Breast epithelium (tissue), 4 donors: Measurements from ENCODE around the gene STX16. TPM values are rescaled to one million over a fixed set of nuclear protein-coding genes. Genes with fewer than 3 reads are reported as not detected.

ENCODE experiments used
- DNase-seq, 2 donors: peaks; one replicate each; pipeline ENCODE4 v3.0.0-alpha.2; 2019; ENCODE audit warnings: low spot score in 2 of 2
- H3K27ac ChIP-seq, 2 donors: fragments of 200-600 bp; sonication (generic) in 1 of 2; one replicate each; pipeline ENCODE4 v1.5.1; 2016 to 2019; ENCODE audit warnings: mild to moderate bottlenecking in 1 of 2
- H3K27me3 ChIP-seq, 2 donors: fragments of 200-600 bp; sonication (generic) in 1 of 2; one replicate each; pipeline versions ENCODE4 v1.5.1 to v1.6.0; 2017 to 2019; ENCODE audit warnings: control low read depth in 1 of 2, mild to moderate bottlenecking in 1 of 2
- H3K36me3 ChIP-seq: fragments of 200-600 bp; one replicate; pipeline ENCODE4 v1.5.1; 2019
- H3K4me1 ChIP-seq, 2 donors: fragments of 200-600 bp; sonication (generic); one replicate each; pipeline ENCODE4 v1.5.1; 2016 to 2019; ENCODE audit warnings: control low read depth in 1 of 2
- H3K4me3 ChIP-seq, 3 donors: fragments of 200-600 bp; sonication (generic); 1 replicate in 2 of 3; 2 replicates in 1 of 3; pipeline ENCODE4 v1.5.1; 2016 to 2019; ENCODE audit warnings: mild to moderate bottlenecking in 3 of 3, moderate library complexity in 2 of 3
- H3K9me3 ChIP-seq, 2 donors: fragments of 200-600 bp; sonication (generic) in 1 of 2; one replicate each; pipeline ENCODE4 v1.5.1; 2016 to 2019; ENCODE audit warnings: control low read depth in 1 of 2
- CTCF ChIP-seq, 3 donors: fragments of 450-650 bp; IDR thresholded peaks; one replicate each; pipeline ENCODE4 v1.5.1; 2016 to 2017; ENCODE audit warnings: antibody characterized with exemption in 3 of 3, mild to moderate bottlenecking in 3 of 3, moderate library complexity in 3 of 3
- POLR2A ChIP-seq: fragments of 450-650 bp; IDR thresholded peaks from one replicate; pipeline ENCODE4 v1.6.1; 2016; ENCODE audit warnings: antibody characterized with exemption, mild to moderate bottlenecking, moderate library complexity
- POLR2AphosphoS5 ChIP-seq, 3 donors: sonication (generic); formaldehyde crosslinking; IDR thresholded peaks; one replicate each; pipeline ENCODE4 v1.6.1; 2017; ENCODE audit warnings: antibody characterized with exemption in 3 of 3
- intact Hi-C: fragments of 100-400 bp; cut with DNase I; formaldehyde crosslinking; loops from one replicate; pipeline ENCODE4 v1.15.1; 2023; ENCODE audit warnings: low total_unique reads
- total RNA-seq, 3 donors: library from RNA; depleted of rRNA; stranded (reverse); fragments of >200 nt; gene quantifications; one replicate each; pipeline ENCODE4 v1.1.0, GENCODE V29; 2016

Gene STX16
- total RNA-seq, 3 donors from 2014 or later: 54.4 to 76.5 (median 74.4) TPM

GRCh38 chr20:58618351-58619076 lies 32.6 kb upstream of the STX16 start:
- intact Hi-C loops: no loop called here
- no peak for DNase-seq
- TF ChIP-seq CTCF (IDR thresholded peaks at IDR 0.05): no peak
- TF ChIP-seq POLR2AphosphoS5 (IDR thresholded peaks at IDR 0.05): no peak
- TF ChIP-seq POLR2A: no peak
- H3K4me3 ChIP-seq: no peak overlapping the region
- H3K36me3 ChIP-seq: no peaks in the 10 kb centered on the region
- no peaks in the 10 kb centered on the region for H3K4me1 ChIP-seq
- no peaks in the 10 kb centered on the region for H3K9me3 ChIP-seq
- H3K27ac ChIP-seq: no peak overlapping the region
- no peaks in the 10 kb centered on the region for H3K27me3 ChIP-seq

- intact Hi-C loops: no loop called here
Observed at GRCh38 chr20:58619077-58619863, 31.8 kb upstream of the STX16 start.

GRCh38 chr20:58619864-58620431 lies 31.1 kb upstream of the STX16 start:
- DNase-seq: no peak
- intact Hi-C loops: no loop called here
- Histone ChIP-seq H3K27ac (no peak overlapping the region), H3K27me3 (no peaks in the 10 kb centered on the region), H3K9me3 (no peaks in the 10 kb centered on the region), H3K36me3 (no peaks in the 10 kb centered on the region), H3K4me1 (no peaks in the 10 kb centered on the region), H3K4me3 (no peak overlapping the region)
- TF ChIP-seq POLR2A: no peak

More at GRCh38 chr20:58619077-58619863, 31.8 kb upstream of the STX16 start:
- TF ChIP-seq CTCF (IDR thresholded peaks at IDR 0.05) (no peak), POLR2A (no peak), POLR2AphosphoS5 (IDR thresholded peaks at IDR 0.05) (no peak)
- Histone ChIP-seq H3K4me1 (no peaks in the 10 kb centered on the region), H3K27me3 (no peaks in the 10 kb centered on the region), H3K9me3 (no peaks in the 10 kb centered on the region), H3K27ac (no peak overlapping the region), H3K4me3 (no peak overlapping the region), H3K36me3 (no peaks in the 10 kb centered on the region)
- DNase-seq: no peak

- TF ChIP-seq POLR2AphosphoS5 (IDR thresholded peaks at IDR 0.05): no peak
- TF ChIP-seq POLR2A: no peak
- no peak for TF ChIP-seq CTCF (IDR thresholded peaks at IDR 0.05)
- Histone ChIP-seq H3K27ac (no peak overlapping the region), H3K4me1 (no peaks in the 10 kb centered on the region), H3K36me3 (no peaks in the 10 kb centered on the region), H3K4me3 (no peak overlapping the region), H3K9me3 (no peaks in the 10 kb centered on the region), H3K27me3 (no peaks in the 10 kb centered on the region)
- DNase-seq: no peak
- intact Hi-C loops: no loop called here
Observed at GRCh38 chr20:58621906-58622548, 29.1 kb upstream of the STX16 start.

GRCh38 chr20:58622671-58623578 lies 28.2 kb upstream of the STX16 start:
- H3K9me3 ChIP-seq: no peaks in the 10 kb centered on the region
- intact Hi-C loops: no loop called here
- TF ChIP-seq POLR2A (no peak), POLR2AphosphoS5 (IDR thresholded peaks at IDR 0.05) (no peak), CTCF (IDR thresholded peaks at IDR 0.05) (no peak)
- H3K4me3 ChIP-seq: no peak overlapping the region
- no peaks in the 10 kb centered on the region for H3K27me3 ChIP-seq
- DNase-seq: no peak
- H3K4me1 ChIP-seq: no peaks in the 10 kb centered on the region
- H3K36me3 ChIP-seq: no peaks in the 10 kb centered on the region
- H3K27ac ChIP-seq: no peak overlapping the region
